Measurements from ENCODE around the gene GOT1.

The GOT1 gene

GRCh38 chr10:99411546-99411945 is 18.9 kb downstream of the GOT1 start:
- no peak for DNase-seq
- Histone ChIP-seq H3K36me3 (peaks cover under 1 to 17% (median 11%) of the 10 kb centered on the region in 3 donors), H3K4me1 (no peaks in the 10 kb centered on the region), H3K4me3 (no peak overlapping the region), H3K27ac (no peak overlapping the region), H3K27me3 (no peaks in the 10 kb centered on the region), H3K9me3 (no peaks in the 10 kb centered on the region)
- no peak for TF ChIP-seq CTCF (IDR thresholded peaks at IDR 0.05)
- intact Hi-C loops (cut with DNase I; ENCODE audit: low total_unique reads) = no loop called here

GRCh38 chr10:99410876-99411275 is 19.5 kb downstream of the GOT1 start:
- no peaks in the 10 kb centered on the region for H3K4me1 ChIP-seq
- H3K36me3 ChIP-seq = peaks cover 8 to 23% (median 14%) of the 10 kb centered on the region in 3 donors
- TF ChIP-seq CTCF (IDR thresholded peaks at IDR 0.05) = no peak
- no peaks in the 10 kb centered on the region for H3K9me3 ChIP-seq
- intact Hi-C loops (cut with DNase I; ENCODE audit: low total_unique reads) = no loop called here
- no peak overlapping the region for H3K4me3 ChIP-seq
- H3K27ac ChIP-seq = no peak overlapping the region
- no peak for DNase-seq
- no peaks in the 10 kb centered on the region for H3K27me3 ChIP-seq

- Histone ChIP-seq H3K9me3 (no peaks in the 10 kb centered on the region), H3K27me3 (no peaks in the 10 kb centered on the region), H3K4me3 (no peak overlapping the region), H3K4me1 (no peaks in the 10 kb centered on the region), H3K27ac (no peak overlapping the region), H3K36me3 (peaks cover 13 to 31% (median 21%) of the 10 kb centered on the region in 3 donors)
- TF ChIP-seq CTCF (IDR thresholded peaks at IDR 0.05) = no peak
- DNase-seq = no peak
- intact Hi-C loops (cut with DNase I; ENCODE audit: low total_unique reads) = no loop called here
Measured at GRCh38 chr10:99410146-99410545, 20.3 kb downstream of the GOT1 start.

GRCh38 chr10:99406149-99406548 is 24.3 kb downstream of the GOT1 start:
- no peak for TF ChIP-seq CTCF (IDR thresholded peaks at IDR 0.05)

GRCh38 chr10:99403674-99404073 is 26.8 kb downstream of the GOT1 start:
- no peaks in the 10 kb centered on the region for H3K27me3 ChIP-seq
- intact Hi-C loops (cut with DNase I; ENCODE audit: low total_unique reads) = no loop called here
- H3K27ac ChIP-seq = no peak overlapping the region
- H3K9me3 ChIP-seq = no peaks in the 10 kb centered on the region
- no peak for DNase-seq
- TF ChIP-seq CTCF (IDR thresholded peaks at IDR 0.05) = no peak
- H3K4me1 ChIP-seq = no peaks in the 10 kb centered on the region
- peaks cover 44 to 84% (median 81%) of the 10 kb centered on the region in 3 donors for H3K36me3 ChIP-seq
- no peak overlapping the region for H3K4me3 ChIP-seq

More at GRCh38 chr10:99406149-99406548, 24.3 kb downstream of the GOT1 start:
- no peaks in the 10 kb centered on the region for H3K9me3 ChIP-seq
- DNase-seq = no peak
- H3K27ac ChIP-seq = no peak overlapping the region
- no peak overlapping the region for H3K4me3 ChIP-seq
- intact Hi-C loops (cut with DNase I; ENCODE audit: low total_unique reads) = no loop called here
- no peaks in the 10 kb centered on the region for H3K4me1 ChIP-seq
- H3K36me3 ChIP-seq = peaks cover 29 to 62% (median 59%) of the 10 kb centered on the region in 3 donors
- H3K27me3 ChIP-seq = no peaks in the 10 kb centered on the region

- Histone ChIP-seq H3K4me1 (no peaks in the 10 kb centered on the region), H3K9me3 (no peaks in the 10 kb centered on the region), H3K27ac (no peak overlapping the region), H3K36me3 (peaks cover 43 to 98% (median 84%) of the 10 kb centered on the region in 3 donors), H3K27me3 (no peaks in the 10 kb centered on the region), H3K4me3 (no peak overlapping the region)
- intact Hi-C loops (cut with DNase I; ENCODE audit: low total_unique reads) = no loop called here
- DNase-seq = no peak
- TF ChIP-seq CTCF (IDR thresholded peaks at IDR 0.05) = no peak
Measured at GRCh38 chr10:99399664-99400063, 30.8 kb downstream of the GOT1 start.
